ENCODE measurements around the gene TCN1.

TCN1 gene

GRCh38 chr11:59865031-59865430, 1.3 kb downstream of the TCN1 start:
- H3K27me3 ChIP-seq (ENCODE audit: control insufficient read depth, low read length): peaks cover 3% of the 10 kb centered on the region; the same call in 1 of the 2 replicates
- no peaks in the 10 kb centered on the region for H3K9me3 ChIP-seq (ENCODE audit: control insufficient read depth, insufficient read depth, low read length)
- no peaks in the 10 kb centered on the region for H3K4me1 ChIP-seq (ENCODE audit: control insufficient read depth, low read length)
- H3K27ac ChIP-seq (ENCODE audit: low read depth, low read length): no peak overlapping the region
- H3K9me2 ChIP-seq (replicated peaks; ENCODE audit: control insufficient read depth, low read length): no peaks in the 10 kb centered on the region
- no peaks in the 10 kb centered on the region for H3K36me3 ChIP-seq (ENCODE audit: control insufficient read depth, low read length)
- no peaks in the 10 kb centered on the region for H3K79me2 ChIP-seq (ENCODE audit: control insufficient read depth, low read length)
- H4K20me1 ChIP-seq (ENCODE audit: control insufficient read depth, insufficient read depth, low read depth, low read length): no peaks in the 10 kb centered on the region
- no peaks in the 10 kb centered on the region for H3F3A ChIP-seq (ENCODE audit: control insufficient read depth, insufficient read depth)
- no peak for TF ChIP-seq CTCF (IDR thresholded peaks at IDR 0.05; ENCODE audit: low read depth, low read length, poor library complexity, severe bottlenecking)
- TF ChIP-seq EZH2phosphoT487 (IDR thresholded peaks at IDR 0.05; ENCODE audit: borderline replicate concordance, low read length): no peak
- H3K4me3 ChIP-seq (ENCODE audit: low read length): no peak overlapping the region
- H3K4me2 ChIP-seq (ENCODE audit: low read length): no peak overlapping the region

GRCh38 chr11:59862252-59862651, 4.0 kb downstream of the TCN1 start:
- Histone ChIP-seq H3K4me2 (ENCODE audit: low read length) (no peak overlapping the region), H3K36me3 (ENCODE audit: control insufficient read depth, low read length) (no peaks in the 10 kb centered on the region), H4K20me1 (ENCODE audit: control insufficient read depth, insufficient read depth, low read depth, low read length) (no peaks in the 10 kb centered on the region), H3K4me3 (ENCODE audit: low read length) (no peak overlapping the region), H3K9me2 (replicated peaks; ENCODE audit: control insufficient read depth, low read length) (no peaks in the 10 kb centered on the region), H3K4me1 (ENCODE audit: control insufficient read depth, low read length) (no peaks in the 10 kb centered on the region), H3K27ac (ENCODE audit: low read depth, low read length) (no peak overlapping the region), H3K79me2 (ENCODE audit: control insufficient read depth, low read length) (no peaks in the 10 kb centered on the region), H3K27me3 (ENCODE audit: control insufficient read depth, low read length) (peaks cover 3% of the 10 kb centered on the region; the same call in 1 of the 2 replicates), H3F3A (ENCODE audit: control insufficient read depth, insufficient read depth) (no peaks in the 10 kb centered on the region), H3K9me3 (ENCODE audit: control insufficient read depth, insufficient read depth, low read length) (no peaks in the 10 kb centered on the region)
- TF ChIP-seq EZH2phosphoT487 (IDR thresholded peaks at IDR 0.05; ENCODE audit: borderline replicate concordance, low read length): no peak
- TF ChIP-seq CTCF (IDR thresholded peaks at IDR 0.05; ENCODE audit: low read depth, low read length, poor library complexity, severe bottlenecking): no peak

- no peaks in the 10 kb centered on the region for H3K9me3 ChIP-seq (ENCODE audit: control insufficient read depth, insufficient read depth, low read length)
- H4K20me1 ChIP-seq (ENCODE audit: control insufficient read depth, insufficient read depth, low read depth, low read length): no peaks in the 10 kb centered on the region
- TF ChIP-seq EZH2phosphoT487 (IDR thresholded peaks at IDR 0.05; ENCODE audit: borderline replicate concordance, low read length): no peak
- TF ChIP-seq CTCF (IDR thresholded peaks at IDR 0.05; ENCODE audit: low read depth, low read length, poor library complexity, severe bottlenecking): no peak
- no peak overlapping the region for H3K4me2 ChIP-seq (ENCODE audit: low read length)
- H3K36me3 ChIP-seq (ENCODE audit: control insufficient read depth, low read length): no peaks in the 10 kb centered on the region
- H3K4me1 ChIP-seq (ENCODE audit: control insufficient read depth, low read length): no peaks in the 10 kb centered on the region
- no peak overlapping the region for H3K4me3 ChIP-seq (ENCODE audit: low read length)
- H3K79me2 ChIP-seq (ENCODE audit: control insufficient read depth, low read length): no peaks in the 10 kb centered on the region
- H3K9me2 ChIP-seq (replicated peaks; ENCODE audit: control insufficient read depth, low read length): no peaks in the 10 kb centered on the region
- H3K27ac ChIP-seq (ENCODE audit: low read depth, low read length): no peak overlapping the region
- H3F3A ChIP-seq (ENCODE audit: control insufficient read depth, insufficient read depth): no peaks in the 10 kb centered on the region
- H3K27me3 ChIP-seq (ENCODE audit: control insufficient read depth, low read length): peaks cover 3% of the 10 kb centered on the region; the same call in 1 of the 2 replicates
Measured at GRCh38 chr11:59859673-59860072, 6.6 kb downstream of the TCN1 start.
